Measurements from ENCODE around the gene RABGEF1.
"Not testable (repeated sequence)": the region's sequence is repeated elsewhere in the genome, so short reads cannot be mapped to it uniquely, and the experiment has no call there.

RABGEF1 gene

GRCh38 chr7:66698652-66699205 lies 41.8 kb upstream of the RABGEF1 start:
- CTCF ChIA-PET, result no interaction called here
- H3K4me3 ChIP-seq (ENCODE audit: low read depth, low read length), result no peak overlapping the region
- no peak for DNase-seq (ENCODE audit: low read depth, low spot score)
- POLR2A ChIA-PET, result no interaction called here
- TF ChIP-seq CTCF (IDR thresholded peaks at IDR 0.05; ENCODE audit: insufficient read depth, low read length, missing control alignments), result no peak

GRCh38 chr7:66699998-66700397 lies 40.5 kb upstream of the RABGEF1 start:
- POLR2A ChIA-PET, result no interaction called here
- CTCF ChIA-PET, result interaction anchor here (1.5 kb wide), 1 partner anchor 9 kb away, joined by 4 read pairs; no protein-coding TSS in a partner anchor

GRCh38 chr7:66700633-66701131 lies 39.9 kb upstream of the RABGEF1 start:
- POLR2A ChIA-PET, result interaction anchor here (1.2 kb wide), 1 partner anchor 17 kb away, joined by 3 read pairs; no protein-coding TSS in a partner anchor
- CTCF ChIA-PET, result interaction anchor here (0.5 to 1.5 kb wide), 2 partner anchors 10 to 670 kb away, joined by 3 to 4 read pairs; no protein-coding TSS in a partner anchor
- H3K4me3 ChIP-seq (ENCODE audit: low read depth, low read length), result no peak overlapping the region
- no peak for TF ChIP-seq CTCF (IDR thresholded peaks at IDR 0.05; ENCODE audit: insufficient read depth, low read length, missing control alignments)
- no peak for DNase-seq (ENCODE audit: low read depth, low spot score)

More at GRCh38 chr7:66699998-66700397, 40.5 kb upstream of the RABGEF1 start:
- no peak for TF ChIP-seq CTCF (IDR thresholded peaks at IDR 0.05; ENCODE audit: insufficient read depth, low read length, missing control alignments)
- DNase-seq (ENCODE audit: low read depth, low spot score), result no peak
- no peak overlapping the region for H3K4me3 ChIP-seq (ENCODE audit: low read depth, low read length)

- CTCF ChIA-PET, result no interaction called here
- H3K4me3 ChIP-seq (ENCODE audit: low read depth, low read length), result no peak overlapping the region
- TF ChIP-seq CTCF (IDR thresholded peaks at IDR 0.05; ENCODE audit: insufficient read depth, low read length, missing control alignments), result no peak
- no peak for DNase-seq (ENCODE audit: low read depth, low spot score)
- POLR2A ChIA-PET, result no interaction called here
These were observed 32.7 kb upstream of the RABGEF1 start for GRCh38 chr7:66707825-66708224.

GRCh38 chr7:66710752-66711151 lies 29.8 kb upstream of the RABGEF1 start:
- H3K4me3 ChIP-seq (ENCODE audit: low read depth, low read length); DNase-seq (ENCODE audit: low read depth, low spot score): not testable (repeated sequence)
- CTCF ChIA-PET, result interaction anchor here (0.6 kb wide), 1 partner anchor 23 kb away, joined by 3 read pairs; no protein-coding TSS in a partner anchor
- POLR2A ChIA-PET, result interaction anchor here (1.7 kb wide), 1 partner anchor 14 kb away, joined by 3 read pairs; no protein-coding TSS in a partner anchor

- DNase-seq (ENCODE audit: low read depth, low spot score), result no peak
- ChIA-PET CTCF (no interaction called here), POLR2A (no interaction called here)
- no peak overlapping the region for H3K4me3 ChIP-seq (ENCODE audit: low read depth, low read length)
- no peak for TF ChIP-seq CTCF (IDR thresholded peaks at IDR 0.05; ENCODE audit: insufficient read depth, low read length, missing control alignments)
These were observed 26.8 kb upstream of the RABGEF1 start for GRCh38 chr7:66713687-66714086.

- POLR2A ChIA-PET; DNase-seq (ENCODE audit: low read depth, low spot score); CTCF ChIA-PET; H3K4me3 ChIP-seq (ENCODE audit: low read depth, low read length): not testable (repeated sequence)
These were observed 23.9 kb upstream of the RABGEF1 start for GRCh38 chr7:66716634-66717033.
